ENCODE results near the gene SDK2.

Gene SDK2

DNA sequence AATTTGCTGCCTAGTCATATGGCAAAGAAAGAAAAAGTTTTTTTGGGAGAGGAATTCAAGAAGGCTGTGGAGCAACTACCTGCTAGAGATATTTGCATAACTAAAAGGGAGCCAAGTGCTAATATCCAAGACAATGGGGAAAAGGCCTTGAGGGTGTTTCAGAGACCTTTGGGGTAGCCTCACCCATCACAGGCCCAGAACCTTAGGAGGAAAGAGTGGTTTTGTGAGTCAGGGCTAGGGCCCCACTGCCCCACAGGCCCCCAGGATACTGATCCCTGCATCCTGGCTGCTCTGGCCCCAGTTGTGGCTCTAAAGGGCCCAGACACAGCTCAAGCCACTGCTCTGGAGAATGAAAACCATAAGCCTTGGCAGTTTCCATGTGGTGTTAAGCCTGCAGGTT is 41.9 kb upstream of the SDK2 start:
- no peaks in the 10 kb centered on the region for H3F3A ChIP-seq (ENCODE audit: insufficient read depth, low read length)
- no peaks in the 10 kb centered on the region for H4K20me1 ChIP-seq (ENCODE audit: insufficient read depth, low read length)
- no peaks in the 10 kb centered on the region for H3K4me1 ChIP-seq (ENCODE audit: low read length)
- DNase-seq: no peak
- H3K27me3 ChIP-seq (replicated peaks; ENCODE audit: insufficient read depth, low read length): peaks cover 51% of the 10 kb centered on the region
- H3K9me2 ChIP-seq (replicated peaks; ENCODE audit: insufficient read depth, low read length): no peaks in the 10 kb centered on the region
- no peak overlapping the region for H3K9ac ChIP-seq (ENCODE audit: low read length)
- no peak overlapping the region for H2AFZ ChIP-seq (ENCODE audit: low read length)
- no peak overlapping the region for H3K4me3 ChIP-seq (ENCODE audit: low read length)
- no peaks in the 10 kb centered on the region for H3K79me2 ChIP-seq (ENCODE audit: low read length)
- H3K4me2 ChIP-seq (ENCODE audit: low read depth, low read length): no peak overlapping the region
- TF ChIP-seq EZH2 (optimal IDR thresholded peaks at IDR 0.05; ENCODE audit: low read depth, low read length): no peak
- TF ChIP-seq, protein P1, sequence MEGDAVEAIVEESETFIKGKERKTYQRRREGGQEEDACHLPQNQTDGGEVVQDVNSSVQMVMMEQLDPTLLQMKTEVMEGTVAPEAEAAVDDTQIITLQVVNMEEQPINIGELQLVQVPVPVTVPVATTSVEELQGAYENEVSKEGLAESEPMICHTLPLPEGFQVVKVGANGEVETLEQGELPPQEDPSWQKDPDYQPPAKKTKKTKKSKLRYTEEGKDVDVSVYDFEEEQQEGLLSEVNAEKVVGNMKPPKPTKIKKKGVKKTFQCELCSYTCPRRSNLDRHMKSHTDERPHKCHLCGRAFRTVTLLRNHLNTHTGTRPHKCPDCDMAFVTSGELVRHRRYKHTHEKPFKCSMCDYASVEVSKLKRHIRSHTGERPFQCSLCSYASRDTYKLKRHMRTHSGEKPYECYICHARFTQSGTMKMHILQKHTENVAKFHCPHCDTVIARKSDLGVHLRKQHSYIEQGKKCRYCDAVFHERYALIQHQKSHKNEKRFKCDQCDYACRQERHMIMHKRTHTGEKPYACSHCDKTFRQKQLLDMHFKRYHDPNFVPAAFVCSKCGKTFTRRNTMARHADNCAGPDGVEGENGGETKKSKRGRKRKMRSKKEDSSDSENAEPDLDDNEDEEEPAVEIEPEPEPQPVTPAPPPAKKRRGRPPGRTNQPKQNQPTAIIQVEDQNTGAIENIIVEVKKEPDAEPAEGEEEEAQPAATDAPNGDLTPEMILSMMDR (IDR thresholded peaks at IDR 0.05; ENCODE audit: low read length): no peak
- TF ChIP-seq EZH2phosphoT487 (IDR thresholded peaks at IDR 0.05; ENCODE audit: low read length): no peak
- no peak overlapping the region for H3K27ac ChIP-seq (ENCODE audit: low read length)
- no peaks in the 10 kb centered on the region for H3K9me3 ChIP-seq (replicated peaks; ENCODE audit: insufficient read depth, low read length)
- no peaks in the 10 kb centered on the region for H3K36me3 ChIP-seq (replicated peaks; ENCODE audit: insufficient read depth, low read length)

DNA sequence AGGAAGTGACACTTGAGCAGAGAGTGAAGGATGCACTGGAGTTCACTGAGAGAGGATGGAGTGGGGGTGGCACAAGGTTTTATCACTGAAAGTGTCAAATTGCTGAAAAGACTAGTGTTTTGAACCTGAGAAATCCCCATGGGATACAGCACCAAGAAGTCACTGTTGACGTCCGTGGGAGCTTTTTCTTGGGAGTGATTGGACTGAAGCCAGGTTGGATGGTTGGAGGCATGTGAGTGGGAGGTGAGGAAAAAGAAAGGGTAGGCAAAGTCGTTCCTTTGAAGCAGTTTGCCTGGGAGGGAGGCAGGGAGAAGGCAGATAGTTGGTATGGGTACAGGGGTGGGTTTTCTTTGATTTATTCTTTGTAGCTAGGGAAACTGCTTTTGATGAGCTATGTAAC is 39.9 kb upstream of the SDK2 start:
- TF ChIP-seq EZH2 (optimal IDR thresholded peaks at IDR 0.05; ENCODE audit: low read depth, low read length) (no peak), EZH2phosphoT487 (IDR thresholded peaks at IDR 0.05; ENCODE audit: low read length) (no peak)
- TF ChIP-seq, protein P1 (IDR thresholded peaks at IDR 0.05; ENCODE audit: low read length): no peak
- Histone ChIP-seq H3K9me2 (replicated peaks; ENCODE audit: insufficient read depth, low read length) (no peaks in the 10 kb centered on the region), H3K4me3 (ENCODE audit: low read length) (no peak overlapping the region), H3F3A (ENCODE audit: insufficient read depth, low read length) (no peaks in the 10 kb centered on the region), H3K27me3 (replicated peaks; ENCODE audit: insufficient read depth, low read length) (peaks cover 32% of the 10 kb centered on the region; the same call in 1 of the 2 replicates), H3K9me3 (replicated peaks; ENCODE audit: insufficient read depth, low read length) (no peaks in the 10 kb centered on the region), H3K36me3 (replicated peaks; ENCODE audit: insufficient read depth, low read length) (no peaks in the 10 kb centered on the region), H3K4me1 (ENCODE audit: low read length) (no peaks in the 10 kb centered on the region), H3K4me2 (ENCODE audit: low read depth, low read length) (no peak overlapping the region), H3K9ac (ENCODE audit: low read length) (no peak overlapping the region), H2AFZ (ENCODE audit: low read length) (no peak overlapping the region), H3K27ac (ENCODE audit: low read length) (no peak overlapping the region), H3K79me2 (ENCODE audit: low read length) (no peaks in the 10 kb centered on the region), H4K20me1 (ENCODE audit: insufficient read depth, low read length) (no peaks in the 10 kb centered on the region)
- no peak for DNase-seq

DNA sequence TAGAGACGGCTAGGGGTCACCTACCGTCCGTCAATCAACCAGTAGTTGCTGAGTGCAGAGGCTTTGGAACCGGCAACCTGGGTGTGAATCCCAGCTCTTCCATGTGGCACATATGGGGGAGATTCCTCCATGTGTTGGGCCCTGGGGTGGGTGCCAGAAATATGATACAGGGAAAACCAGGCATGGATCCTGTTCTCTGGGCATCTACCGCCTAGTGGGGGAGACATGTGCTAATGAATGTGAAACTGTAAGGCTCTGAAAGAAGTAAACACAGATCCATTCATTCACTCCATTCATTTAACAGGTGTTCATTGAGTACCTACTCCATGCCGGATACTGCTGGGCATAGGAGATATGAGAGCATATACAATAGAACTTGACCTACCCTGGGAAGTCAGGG is 39.5 kb upstream of the SDK2 start:
- no peak overlapping the region for H3K27ac ChIP-seq (ENCODE audit: low read length)
- TF ChIP-seq EZH2 (optimal IDR thresholded peaks at IDR 0.05; ENCODE audit: low read depth, low read length) (no peak), EZH2phosphoT487 (IDR thresholded peaks at IDR 0.05; ENCODE audit: low read length) (no peak)
- TF ChIP-seq, protein P1 (IDR thresholded peaks at IDR 0.05; ENCODE audit: low read length): no peak
- no peak overlapping the region for H2AFZ ChIP-seq (ENCODE audit: low read length)
- no peak overlapping the region for H3K4me3 ChIP-seq (ENCODE audit: low read length)
- H3K36me3 ChIP-seq (replicated peaks; ENCODE audit: insufficient read depth, low read length): no peaks in the 10 kb centered on the region
- H3K27me3 ChIP-seq (replicated peaks; ENCODE audit: insufficient read depth, low read length): peaks cover 32% of the 10 kb centered on the region; the same call in 1 of the 2 replicates
- H3F3A ChIP-seq (ENCODE audit: insufficient read depth, low read length): no peaks in the 10 kb centered on the region
- no peak overlapping the region for H3K9ac ChIP-seq (ENCODE audit: low read length)
- DNase-seq: no peak
- no peak overlapping the region for H3K4me2 ChIP-seq (ENCODE audit: low read depth, low read length)
- H3K9me2 ChIP-seq (replicated peaks; ENCODE audit: insufficient read depth, low read length): no peaks in the 10 kb centered on the region
- no peaks in the 10 kb centered on the region for H4K20me1 ChIP-seq (ENCODE audit: insufficient read depth, low read length)
- H3K9me3 ChIP-seq (replicated peaks; ENCODE audit: insufficient read depth, low read length): no peaks in the 10 kb centered on the region
- H3K79me2 ChIP-seq (ENCODE audit: low read length): no peaks in the 10 kb centered on the region
- no peaks in the 10 kb centered on the region for H3K4me1 ChIP-seq (ENCODE audit: low read length)

All from MM.1S (cell line).